Measurements from ENCODE around the gene NOL4L. TPM values are rescaled to one million over a fixed set of nuclear protein-coding genes. Genes with fewer than 3 reads are reported as not detected.
A peak's percentile ranks its signal among the peaks of the same experiment; 100 is the strongest.

Gene NOL4L
- polyA plus RNA-seq, 1 experiment = 10.9 TPM

GRCh38 chr20:32574296-32575226, 10.6 kb downstream of the NOL4L start:
- Histone ChIP-seq H3K4me3 (ENCODE audit: low read depth, low read length) (no peak overlapping the region), H3K27me3 (ENCODE audit: control insufficient read depth, insufficient read depth, low read length) (no peaks in the 10 kb centered on the region), H3K36me3 (ENCODE audit: control insufficient read depth, insufficient read depth, low read length) (no peaks in the 10 kb centered on the region)
- ChIA-PET POLR2A (no interaction called here), CTCF (interaction anchor here (1.1 kb wide), 1 partner anchor 52 kb away, joined by 3 read pairs; no protein-coding TSS in a partner anchor)
- TF ChIP-seq CTCF (IDR thresholded peaks at IDR 0.05; ENCODE audit: insufficient read depth, low read depth, low read length) = no peak
- peak; percentile 31 for DNase-seq (ENCODE audit: low read depth)

DNA sequence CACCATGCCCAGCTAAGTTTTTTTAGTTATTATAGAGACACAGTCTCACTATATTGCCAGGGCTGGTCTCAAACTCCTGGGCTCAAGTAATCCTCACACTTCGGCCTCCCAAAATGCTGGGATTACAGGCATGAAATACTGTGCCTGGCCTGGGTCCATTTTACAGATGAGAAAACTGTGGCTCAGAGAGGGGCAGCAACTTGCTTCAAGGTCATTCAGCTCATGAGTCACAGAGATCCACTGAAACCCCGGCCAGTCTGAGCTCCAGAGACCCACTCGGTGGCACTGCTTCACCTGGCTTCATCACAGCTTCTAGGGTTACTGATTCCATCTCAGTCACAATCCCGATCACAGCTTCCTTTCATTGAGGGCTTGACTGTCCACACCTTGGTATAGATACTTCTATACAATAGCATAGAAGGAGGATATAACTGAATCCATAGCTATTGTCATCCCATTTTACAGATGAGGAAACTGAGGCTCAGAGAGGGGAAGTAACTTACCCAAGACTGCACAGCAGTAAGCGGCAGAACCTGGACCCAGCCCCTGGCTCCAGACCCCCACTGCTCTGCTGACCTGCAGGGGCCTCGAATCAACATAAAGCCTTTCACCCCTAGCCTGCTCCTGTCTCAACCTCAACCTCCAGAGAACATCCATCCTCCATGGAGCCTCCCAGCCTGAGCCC, 11.8 kb downstream of the NOL4L start:
- no peak for TF ChIP-seq CTCF (IDR thresholded peaks at IDR 0.05; ENCODE audit: insufficient read depth, low read depth, low read length)
- no peak for DNase-seq (ENCODE audit: low read depth)
- POLR2A ChIA-PET = no interaction called here
- CTCF ChIA-PET = interaction anchor here (0.8 kb wide), 1 partner anchor 79 kb away, joined by 3 read pairs; no protein-coding TSS in a partner anchor
- Histone ChIP-seq H3K36me3 (ENCODE audit: control insufficient read depth, insufficient read depth, low read length) (no peaks in the 10 kb centered on the region), H3K27me3 (ENCODE audit: control insufficient read depth, insufficient read depth, low read length) (no peaks in the 10 kb centered on the region), H3K4me3 (ENCODE audit: low read depth, low read length) (no peak overlapping the region)

- no peak for DNase-seq (ENCODE audit: low read depth)
These were observed 12.7 kb downstream of the NOL4L start for GRCh38 chr20:32572271-32572968.

GRCh38 chr20:32571566-32571965, 13.6 kb downstream of the NOL4L start:
- H3K36me3 ChIP-seq (ENCODE audit: control insufficient read depth, insufficient read depth, low read length) = no peaks in the 10 kb centered on the region
- POLR2A ChIA-PET = no interaction called here
- H3K27me3 ChIP-seq (ENCODE audit: control insufficient read depth, insufficient read depth, low read length) = no peaks in the 10 kb centered on the region
- no peak for TF ChIP-seq CTCF (IDR thresholded peaks at IDR 0.05; ENCODE audit: insufficient read depth, low read depth, low read length)
- CTCF ChIA-PET = interaction anchor here (0.7 to 1.1 kb wide), 3 partner anchors 17 to 81 kb away, joined by 3 to 5 read pairs (median 3); no protein-coding TSS in a partner anchor
- DNase-seq (ENCODE audit: low read depth) = no peak
- no peak overlapping the region for H3K4me3 ChIP-seq (ENCODE audit: low read depth, low read length)

More at GRCh38 chr20:32572271-32572968, 12.7 kb downstream of the NOL4L start:
- no peak for TF ChIP-seq CTCF (IDR thresholded peaks at IDR 0.05; ENCODE audit: insufficient read depth, low read depth, low read length)
- Histone ChIP-seq H3K36me3 (ENCODE audit: control insufficient read depth, insufficient read depth, low read length) (no peaks in the 10 kb centered on the region), H3K4me3 (ENCODE audit: low read depth, low read length) (no peak overlapping the region), H3K27me3 (ENCODE audit: control insufficient read depth, insufficient read depth, low read length) (no peaks in the 10 kb centered on the region)
- ChIA-PET CTCF (interaction anchor here (0.7 to 1.1 kb wide), 2 partner anchors 16 to 81 kb away, joined by 3 to 5 read pairs; no protein-coding TSS in a partner anchor), POLR2A (no interaction called here)

Measured in BJ (cell line).